CD14-positive monocyte (primary cell): ENCODE results near the gene ANKRD2. TPM values are rescaled to one million over a fixed set of nuclear protein-coding genes. Genes with fewer than 3 reads are reported as not detected.

ENCODE experiments used
- DNase-seq, 3 donors: peaks; one replicate each; pipeline ENCODE4 v3.0.0-alpha.2; 2011 to 2022
- H2AFZ ChIP-seq: 2 replicates; pipeline ENCODE4 v1.6.0; 2012; ENCODE audit warnings: mild to moderate bottlenecking, low read depth, low read length, inconsistent platforms; ENCODE audit not compliant: insufficient read depth, poor library complexity, severe bottlenecking
- H3K27ac ChIP-seq, 2 donors: 1 replicate in 1 of 2; 2 replicates in 1 of 2; pipeline ENCODE4 v1.5.1; 2012 to 2013; ENCODE audit warnings: low read length in 2 of 2, control low read depth in 1 of 2, inconsistent platforms in 1 of 2, low read depth in 1 of 2, mild to moderate bottlenecking in 1 of 2
- H3K27me3 ChIP-seq, 2 donors: one replicate each; pipeline versions ENCODE4 v1.6.0 to v1.6.1; 2011 to 2013; ENCODE audit warnings: low read length in 2 of 2; ENCODE audit not compliant: control insufficient read depth in 2 of 2, insufficient read depth in 2 of 2
- H3K36me3 ChIP-seq, 2 donors: replicated peaks in 1 of 2; 1 replicate in 1 of 2; 2 replicates in 1 of 2; pipeline versions ENCODE4 v1.5.1 to v1.6.1; 2012 to 2013; ENCODE audit warnings: low read length in 2 of 2, control low read depth in 1 of 2, inconsistent platforms in 1 of 2, mild to moderate bottlenecking in 1 of 2; ENCODE audit not compliant: insufficient read depth in 2 of 2, control insufficient read depth in 1 of 2
- H3K4me1 ChIP-seq, 2 donors: 1 replicate in 1 of 2; 2 replicates in 1 of 2; pipeline versions ENCODE4 v1.5.1 to v1.6.1; 2012 to 2013; ENCODE audit warnings: low read length in 2 of 2, control low read depth in 1 of 2, inconsistent platforms in 1 of 2, mild to moderate bottlenecking in 1 of 2, moderate library complexity in 1 of 2; ENCODE audit not compliant: insufficient read depth in 2 of 2, control insufficient read depth in 1 of 2
- H3K4me2 ChIP-seq: replicated peaks from 2 replicates; pipeline ENCODE3; 2012; ENCODE audit warnings: low read length, moderate library complexity, mild to moderate bottlenecking; ENCODE audit not compliant: poor library complexity, severe bottlenecking; ENCODE audit errors: extremely low read depth
- H3K4me3 ChIP-seq, 3 experiments: fragments of 200-600 bp in 1 of 3; sonication (generic) in 1 of 3; replicated peaks in 1 of 3; 1 replicate in 2 of 3; 2 replicates in 1 of 3; pipeline ENCODE4 v1.5.1; 2011 to 2013; ENCODE audit warnings: low read length in 3 of 3, mild to moderate bottlenecking in 3 of 3, control low read depth in 2 of 3, low read depth in 2 of 3, inconsistent platforms in 1 of 3, moderate library complexity in 1 of 3
- H3K79me2 ChIP-seq: 2 replicates; pipeline ENCODE4 v1.6.0; 2012; ENCODE audit warnings: mild to moderate bottlenecking, control low read depth, inconsistent platforms, low read length, moderate library complexity; ENCODE audit not compliant: insufficient read depth
- H3K9ac ChIP-seq: 2 replicates; pipeline ENCODE4 v1.6.0; 2017; ENCODE audit warnings: low read length, mild to moderate bottlenecking; ENCODE audit not compliant: insufficient read depth, poor library complexity, severe bottlenecking
- H3K9me3 ChIP-seq, 2 donors: replicated peaks in 1 of 2; 1 replicate in 1 of 2; 2 replicates in 1 of 2; pipeline versions ENCODE4 v1.5.1 to v1.6.1; 2012 to 2013; ENCODE audit warnings: low read length in 2 of 2, control low read depth in 1 of 2; ENCODE audit not compliant: control insufficient read depth in 1 of 2, insufficient read depth in 1 of 2
- H4K20me1 ChIP-seq: 2 replicates; pipeline ENCODE4 v1.6.0; 2012; ENCODE audit warnings: mild to moderate bottlenecking, low read length, control low read depth, moderate library complexity; ENCODE audit not compliant: insufficient read depth
- H3K27ac Mint-ChIP-seq, 7 donors: one replicate each; pipeline ENCODE4 v1.8.0; 2020; ENCODE audit warnings: mild to moderate bottlenecking in 7 of 7, mixed read lengths in 7 of 7, moderate library complexity in 6 of 7, inconsistent platforms in 2 of 7
- H3K27me3 Mint-ChIP-seq, 3 donors: one replicate each; pipeline ENCODE4 v1.8.0; 2021 to 2022; ENCODE audit warnings: low read depth in 3 of 3, mild to moderate bottlenecking in 3 of 3, mixed read lengths in 3 of 3, moderate library complexity in 3 of 3, inconsistent platforms in 1 of 3
- H3K36me3 Mint-ChIP-seq, 2 donors: one replicate each; pipeline ENCODE4 v1.8.0; 2020; ENCODE audit warnings: mixed read lengths in 2 of 2, inconsistent platforms in 1 of 2, mild to moderate bottlenecking in 1 of 2
- H3K4me1 Mint-ChIP-seq: one replicate; pipeline ENCODE4 v1.8.0; 2020; ENCODE audit warnings: mild to moderate bottlenecking, mixed read lengths
- H3K4me3 Mint-ChIP-seq, 2 donors: one replicate each; pipeline ENCODE4 v1.8.0; 2020; ENCODE audit warnings: mild to moderate bottlenecking in 2 of 2, mixed read lengths in 2 of 2, moderate library complexity in 1 of 2
- H3K9me3 Mint-ChIP-seq, 7 donors: one replicate each; pipeline ENCODE4 v1.8.0; 2020 to 2022; ENCODE audit warnings: mixed read lengths in 7 of 7, mild to moderate bottlenecking in 6 of 7, moderate library complexity in 6 of 7, inconsistent platforms in 2 of 7
- WGBS: methylation state at CpG from one replicate; pipeline ENCODE4 v1.1.5; 2013; ENCODE audit warnings: missing lambda C conversion rate; ENCODE audit not compliant: insufficient coverage; 5-methylcytosine and 5-hydroxymethylcytosine counted together
- intact Hi-C, 2 donors: fragments of 100-400 bp; cut with micrococcal nuclease; formaldehyde crosslinking; loops; one replicate each; pipeline versions ENCODE4 v1.15.0 to v1.15.1; 2023
- polyA plus RNA-seq, 3 donors: library from polyadenylated mRNA; depleted of rRNA in 1 of 3; unstranded in 2 of 3; stranded (reverse) in 1 of 3; fragments of 300-500 nt in 2 of 3; fragments of >200 nt in 1 of 3; fragmentation: Illumina TruSeq in 2 of 3; gene quantifications; 1 replicate in 2 of 3; 2 replicates in 1 of 3; pipeline ENCODE4 v1.2.3, GENCODE V29; 2012 to 2021
- TF ChIP-seq, protein P1 (sequence below): fragments of 200-600 bp; IDR thresholded peaks from one replicate; pipeline ENCODE4 v1.8.0; 2022; ENCODE audit warnings: antibody characterized with exemption, mild to moderate bottlenecking

Gene ANKRD2
- polyA plus RNA-seq, 3 donors = not detected

DNA sequence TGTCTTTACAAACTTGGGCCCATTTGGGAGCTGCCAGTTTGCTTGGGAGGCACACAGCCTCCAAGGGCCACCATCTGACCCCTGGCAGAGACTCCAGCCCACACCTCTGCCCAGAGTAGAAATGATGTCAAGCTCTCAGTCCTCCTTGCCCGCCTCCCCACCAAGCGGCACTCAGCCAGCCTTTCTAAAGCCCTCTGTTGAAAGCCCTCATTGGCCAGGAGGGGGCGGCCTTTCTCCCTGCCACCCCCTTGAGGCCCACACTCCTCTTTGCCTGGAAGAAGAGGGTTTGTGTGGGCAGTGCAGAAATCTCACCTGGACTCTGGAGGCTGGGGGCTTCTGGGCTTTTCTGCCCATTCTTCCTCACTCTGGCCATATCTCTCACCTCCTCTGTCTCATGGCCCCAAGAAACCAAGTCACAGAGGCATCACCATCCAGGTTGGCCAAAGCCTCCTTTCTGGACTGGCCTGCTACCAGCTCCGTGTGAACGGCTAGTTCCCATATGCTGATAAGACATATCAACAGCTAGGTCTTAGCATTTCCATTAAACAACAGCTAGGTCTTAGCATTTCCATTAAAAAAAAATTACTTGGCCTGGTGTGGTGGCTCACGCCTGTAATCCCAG lies 37.7 kb upstream of the ANKRD2 start:
- WGBS = 87% methylated on average over 3 of the region's 6 CpGs

DNA sequence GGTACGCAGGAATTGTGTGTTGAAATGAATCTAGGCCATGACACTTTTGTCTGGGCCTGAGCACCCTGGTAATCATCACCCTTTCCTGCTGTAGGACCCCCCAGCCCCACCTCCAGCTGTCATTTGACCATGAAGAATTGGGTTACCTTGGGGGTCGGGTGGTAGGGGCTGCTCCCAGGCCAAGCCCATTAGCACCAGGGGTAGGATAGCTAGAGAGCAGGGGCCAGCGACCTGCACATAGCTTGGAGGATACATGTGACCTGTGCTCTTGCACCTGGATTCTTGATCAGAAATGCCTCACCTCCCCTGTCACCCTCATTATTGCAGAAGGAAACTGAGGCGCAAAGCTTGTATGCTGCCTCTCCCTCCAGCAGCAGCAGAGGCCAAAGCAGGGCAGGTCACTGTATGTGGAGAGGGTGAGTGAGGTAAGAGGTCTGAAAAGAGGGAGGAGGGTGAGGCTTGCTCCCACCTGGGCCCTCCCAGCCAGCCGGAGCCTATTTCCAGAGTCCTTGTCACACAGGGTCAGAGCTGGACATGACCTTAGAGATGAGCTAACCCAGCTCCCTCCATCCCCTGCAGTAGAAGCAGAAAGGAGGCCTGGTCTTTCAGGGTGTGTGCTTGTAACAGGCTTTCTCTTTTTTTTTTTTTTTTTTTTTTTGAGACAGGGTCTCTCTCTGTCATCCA lies 35.3 kb upstream of the ANKRD2 start:
- H4K20me1 ChIP-seq = peaks cover 16% of the 10 kb centered on the region
- H3K36me3 ChIP-seq = peaks cover 0 to 4% of the 10 kb centered on the region in 2 donors
- peak overlapping the region in 1 of 7 donors; percentile 70 for H3K27ac Mint-ChIP-seq
- no peaks in the 10 kb centered on the region for H3K27me3 Mint-ChIP-seq
- H3K36me3 Mint-ChIP-seq = peaks cover 5 to 8% of the 10 kb centered on the region in 2 donors
- H3K27ac ChIP-seq = no peak overlapping the region
- no peaks in the 10 kb centered on the region for H3K9me3 Mint-ChIP-seq
- H3K9me3 ChIP-seq = no peaks in the 10 kb centered on the region
- H3K4me3 Mint-ChIP-seq = no peak overlapping the region
- H3K4me1 Mint-ChIP-seq = peaks cover 14% of the 10 kb centered on the region
- no peak for DNase-seq
- H3K4me1 ChIP-seq = peaks cover 10 to 12% of the 10 kb centered on the region in 2 donors
- intact Hi-C loops = no loop called here
- no peak overlapping the region for H3K4me2 ChIP-seq
- H3K9ac ChIP-seq = no peak overlapping the region
- no peak overlapping the region for H3K4me3 ChIP-seq
- H2AFZ ChIP-seq = no peak overlapping the region
- H3K27me3 ChIP-seq = no peaks in the 10 kb centered on the region
- H3K79me2 ChIP-seq = peaks cover 7% of the 10 kb centered on the region
- TF ChIP-seq, protein P1, sequence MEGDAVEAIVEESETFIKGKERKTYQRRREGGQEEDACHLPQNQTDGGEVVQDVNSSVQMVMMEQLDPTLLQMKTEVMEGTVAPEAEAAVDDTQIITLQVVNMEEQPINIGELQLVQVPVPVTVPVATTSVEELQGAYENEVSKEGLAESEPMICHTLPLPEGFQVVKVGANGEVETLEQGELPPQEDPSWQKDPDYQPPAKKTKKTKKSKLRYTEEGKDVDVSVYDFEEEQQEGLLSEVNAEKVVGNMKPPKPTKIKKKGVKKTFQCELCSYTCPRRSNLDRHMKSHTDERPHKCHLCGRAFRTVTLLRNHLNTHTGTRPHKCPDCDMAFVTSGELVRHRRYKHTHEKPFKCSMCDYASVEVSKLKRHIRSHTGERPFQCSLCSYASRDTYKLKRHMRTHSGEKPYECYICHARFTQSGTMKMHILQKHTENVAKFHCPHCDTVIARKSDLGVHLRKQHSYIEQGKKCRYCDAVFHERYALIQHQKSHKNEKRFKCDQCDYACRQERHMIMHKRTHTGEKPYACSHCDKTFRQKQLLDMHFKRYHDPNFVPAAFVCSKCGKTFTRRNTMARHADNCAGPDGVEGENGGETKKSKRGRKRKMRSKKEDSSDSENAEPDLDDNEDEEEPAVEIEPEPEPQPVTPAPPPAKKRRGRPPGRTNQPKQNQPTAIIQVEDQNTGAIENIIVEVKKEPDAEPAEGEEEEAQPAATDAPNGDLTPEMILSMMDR = no peak
- WGBS = no CpG with 5 or more reads among the region's 5 CpGs

More for the DNA sequence above, 37.7 kb upstream of the ANKRD2 start:
- Mint-ChIP-seq H3K27me3 (no peaks in the 10 kb centered on the region), H3K4me1 (peaks cover 1% of the 10 kb centered on the region), H3K36me3 (peaks cover 5 to 10% of the 10 kb centered on the region in 2 donors), H3K27ac (peak overlapping the region in 2 of 7 donors; percentile 6 to 37), H3K4me3 (no peak overlapping the region), H3K9me3 (peaks cover 0 to 2% (median 0%) of the 10 kb centered on the region in 7 donors)
- TF ChIP-seq, protein P1 = peak; percentile 70
- Histone ChIP-seq H3K4me3 (no peak overlapping the region), H3K9me3 (no peaks in the 10 kb centered on the region), H2AFZ (no peak overlapping the region), H3K79me2 (no peaks in the 10 kb centered on the region), H3K36me3 (peaks cover 0 to 4% of the 10 kb centered on the region in 2 donors), H3K27me3 (no peaks in the 10 kb centered on the region), H3K9ac (no peak overlapping the region), H3K27ac (no peak overlapping the region), H4K20me1 (peaks cover 32% of the 10 kb centered on the region), H3K4me1 (no peaks in the 10 kb centered on the region), H3K4me2 (no peak overlapping the region)
- peak; percentile 21 to 45 (median 42) for DNase-seq
- intact Hi-C loops = loop anchor here in 1 of 2 donors (1.0 kb wide), 1 partner anchor 18 kb away; no protein-coding TSS in a partner anchor
